GM19395 (cell line): Measurements from ENCODE around the gene SGTA.

Experiments used
- ATAC-seq: cut with Tn5 transposase; IDR thresholded peaks from one replicate; pipeline ENCODE4 v1.9.1; 2021; ENCODE audit warnings: mild to moderate bottlenecking, moderate library complexity; ENCODE audit not compliant: unreplicated experiment

Gene SGTA

GRCh38 chr19:2810141-2811091, 27.3 kb upstream of the SGTA start:
- no peak for ATAC-seq

DNA sequence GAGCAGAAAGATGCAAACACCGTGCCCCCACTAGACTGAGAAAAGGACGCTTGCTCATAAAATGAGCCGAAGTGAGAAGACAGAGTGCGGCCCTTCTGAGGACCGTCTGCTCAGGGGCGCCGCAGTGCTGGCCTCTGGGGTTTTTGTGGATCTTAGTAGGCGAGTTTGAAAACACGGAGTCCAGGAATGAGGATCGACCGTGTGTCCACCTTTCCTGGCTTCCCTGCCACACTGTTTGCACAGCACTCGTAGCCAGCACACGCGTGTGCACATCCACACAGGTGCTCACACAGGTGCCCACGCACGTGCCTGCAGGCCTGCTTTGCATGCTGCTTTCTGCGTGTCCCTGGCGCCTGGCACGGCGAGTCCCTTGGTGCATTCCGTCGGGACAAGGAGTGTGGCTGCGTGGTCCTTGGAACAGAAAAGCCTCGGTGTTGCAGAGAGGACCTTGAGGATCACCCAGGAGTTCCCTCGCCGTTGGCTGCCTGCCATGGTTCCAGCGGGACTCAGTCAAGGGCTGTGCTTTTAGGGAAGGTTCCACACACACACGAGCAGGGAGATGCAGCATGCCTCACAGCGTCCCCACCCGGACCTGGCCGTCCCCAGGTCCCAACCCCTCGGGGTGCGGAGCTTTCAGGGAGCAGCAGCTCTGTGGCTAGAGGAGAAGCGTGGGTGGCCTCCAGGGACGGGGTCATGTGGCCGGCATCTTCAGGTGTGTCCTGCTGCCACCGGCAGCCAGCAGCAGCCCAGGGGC, 26.5 kb upstream of the SGTA start:
- ATAC-seq, result no peak

DNA sequence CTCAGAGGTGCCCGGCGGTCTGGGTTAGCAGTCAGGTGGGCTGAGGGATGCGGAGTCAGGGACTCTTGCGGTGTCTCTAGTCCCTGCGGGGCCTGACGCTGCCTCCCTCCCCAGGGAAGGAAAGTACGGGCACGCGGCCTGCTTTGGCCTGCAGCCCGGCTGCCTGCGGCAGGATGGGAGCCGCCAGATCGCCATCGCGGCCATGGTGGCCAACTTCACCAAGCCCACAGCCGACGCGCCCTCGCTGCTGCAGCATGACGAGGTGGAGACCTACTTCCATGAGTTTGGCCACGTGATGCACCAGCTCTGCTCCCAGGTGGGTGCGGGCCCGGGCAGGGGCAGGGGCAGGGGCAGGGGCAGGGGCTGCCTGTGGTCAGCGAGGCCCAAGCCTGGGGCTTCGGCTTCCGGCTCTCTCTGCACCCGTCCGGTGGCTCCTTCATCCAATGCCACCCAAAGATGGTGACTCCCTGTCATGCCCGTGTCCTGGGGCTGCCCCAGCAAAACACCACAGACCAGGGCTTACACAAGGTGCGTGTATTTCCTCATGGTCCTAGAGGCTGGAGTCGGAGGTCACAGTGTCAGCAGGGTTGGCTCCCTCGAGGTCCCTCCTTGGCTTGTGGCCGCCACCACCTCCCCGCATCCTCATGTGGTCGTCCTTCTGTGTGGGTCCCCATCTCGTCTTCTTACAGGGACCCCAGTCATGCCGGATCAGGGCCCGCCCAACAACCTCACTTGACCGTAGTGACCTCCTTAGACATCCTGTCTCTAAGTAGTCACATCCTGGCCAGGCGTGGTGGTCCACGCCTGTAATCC, 25.3 kb upstream of the SGTA start:
- ATAC-seq, result no peak

GRCh38 chr19:2807379-2808128, 24.5 kb upstream of the SGTA start:
- ATAC-seq, result no peak

- ATAC-seq, result no peak
Measured at GRCh38 chr19:2806736-2807378, 23.8 kb upstream of the SGTA start.

DNA sequence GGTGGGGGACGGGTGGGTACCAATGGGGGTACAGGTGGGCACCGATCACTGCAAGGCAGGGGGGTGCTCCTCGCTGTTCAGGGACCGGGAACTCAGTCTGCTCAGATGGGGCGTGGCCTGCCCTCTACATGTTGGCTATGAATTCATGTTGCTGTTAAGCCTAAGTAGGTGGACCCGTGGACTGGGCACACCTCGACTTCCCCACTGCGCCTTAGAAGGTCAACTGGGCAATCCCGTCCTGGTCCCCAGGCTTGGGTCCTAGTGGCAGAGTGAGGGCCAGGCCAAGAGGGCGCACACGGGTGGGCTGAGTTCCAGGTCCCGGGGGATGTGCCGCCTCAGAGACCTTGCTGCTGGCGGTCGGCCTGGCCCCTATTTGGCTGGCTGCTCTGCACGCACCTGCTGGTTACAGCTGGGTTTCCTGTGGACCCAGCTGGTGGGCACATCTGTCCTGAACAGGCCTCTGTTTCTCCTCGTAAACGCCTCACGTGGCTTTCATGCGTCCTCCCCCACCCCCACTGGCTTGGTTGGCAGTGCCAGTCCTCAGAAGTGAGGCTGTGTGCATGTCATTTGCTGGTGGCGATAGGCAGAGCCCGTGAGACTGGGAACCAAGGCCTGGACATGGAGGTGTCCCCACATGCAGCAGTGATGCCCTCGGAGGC, 23.0 kb upstream of the SGTA start:
- ATAC-seq, result no peak

GRCh38 chr19:2805261-2805900, 22.3 kb upstream of the SGTA start:
- ATAC-seq, result no peak

DNA sequence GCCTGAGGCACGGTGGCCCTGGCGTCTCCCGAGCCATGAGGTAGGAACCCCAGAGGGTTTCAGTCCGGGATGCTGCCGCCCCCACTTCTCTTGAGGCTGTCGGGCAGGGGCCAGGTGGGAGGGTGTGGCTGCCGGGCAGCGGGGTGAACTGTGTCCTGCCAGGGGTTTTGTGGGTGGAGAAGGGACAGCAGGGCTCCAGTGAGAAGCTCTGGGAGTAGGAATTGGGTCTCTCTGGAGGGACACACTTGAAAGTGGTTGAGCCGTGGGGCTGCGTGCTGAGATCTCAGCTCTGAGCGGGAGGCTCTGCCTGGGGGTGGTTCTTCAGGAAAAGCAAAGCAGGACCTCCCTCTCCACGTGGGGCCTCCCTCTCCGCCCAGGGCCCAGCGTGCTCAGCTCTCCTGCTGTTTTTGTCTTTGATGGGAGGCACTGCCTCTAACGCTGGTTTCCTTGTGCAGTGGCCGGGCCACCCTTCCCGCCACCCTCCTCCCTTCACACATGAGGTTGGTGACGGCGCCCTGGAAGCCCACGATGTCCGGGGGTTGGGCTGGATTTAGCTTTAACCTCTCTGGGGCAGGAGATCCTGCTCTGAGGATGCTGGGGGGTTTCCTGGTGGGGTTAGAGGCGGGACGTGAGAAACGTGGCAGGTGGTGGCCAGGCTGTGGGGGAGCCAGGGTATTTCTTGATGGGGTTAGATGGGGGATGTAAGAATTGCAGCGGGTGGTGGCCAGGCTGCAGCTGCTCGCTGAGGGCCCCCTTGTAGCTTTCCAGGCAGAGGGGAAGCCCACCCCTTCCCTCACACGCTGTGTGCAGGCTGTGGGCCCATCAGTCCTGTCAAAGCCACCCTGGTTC, 21.3 kb upstream of the SGTA start:
- ATAC-seq, result no peak

- ATAC-seq, result no peak
Measured at GRCh38 chr19:2803486-2804155, 20.5 kb upstream of the SGTA start.

GRCh38 chr19:2802826-2803225, 19.8 kb upstream of the SGTA start:
- no peak for ATAC-seq

GRCh38 chr19:2800506-2800905, 17.4 kb upstream of the SGTA start:
- ATAC-seq, result no peak

DNA sequence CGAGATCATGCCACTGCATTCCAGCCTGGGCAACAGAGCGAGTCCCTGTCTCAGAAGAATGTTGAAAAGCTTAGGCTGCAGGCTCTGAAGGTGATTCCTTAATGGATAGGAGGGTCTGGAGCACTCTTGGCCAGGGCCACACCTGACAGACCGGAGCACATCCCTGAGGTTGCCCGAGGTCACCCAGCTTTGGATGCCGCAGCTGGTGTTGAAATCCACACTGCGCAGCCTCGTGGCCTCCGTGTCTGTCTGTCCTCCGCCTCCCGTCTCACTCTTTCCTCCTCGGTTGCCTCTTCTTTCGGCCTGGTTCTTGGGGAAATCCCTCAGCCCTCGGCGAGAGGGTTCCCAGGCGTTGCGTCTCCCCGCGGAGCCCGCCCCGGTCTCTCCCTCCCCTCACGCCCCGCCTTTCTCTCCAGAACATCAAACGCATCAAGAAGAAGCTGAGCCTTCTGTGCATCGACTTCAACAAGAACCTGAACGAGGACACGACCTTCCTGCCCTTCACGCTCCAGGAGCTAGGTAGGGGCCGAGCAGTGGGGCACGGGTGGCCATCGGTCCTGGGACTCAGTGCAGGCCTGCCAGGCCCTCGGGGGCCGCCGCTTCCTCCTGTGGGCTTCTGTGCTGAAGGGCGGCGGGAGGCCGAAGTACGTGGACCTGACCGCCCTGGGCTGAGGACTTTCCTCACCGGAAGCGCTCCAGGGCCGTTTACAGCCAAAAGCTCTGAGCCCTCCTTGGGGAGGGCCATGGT, 16.4 kb upstream of the SGTA start:
- ATAC-seq, result no peak

DNA sequence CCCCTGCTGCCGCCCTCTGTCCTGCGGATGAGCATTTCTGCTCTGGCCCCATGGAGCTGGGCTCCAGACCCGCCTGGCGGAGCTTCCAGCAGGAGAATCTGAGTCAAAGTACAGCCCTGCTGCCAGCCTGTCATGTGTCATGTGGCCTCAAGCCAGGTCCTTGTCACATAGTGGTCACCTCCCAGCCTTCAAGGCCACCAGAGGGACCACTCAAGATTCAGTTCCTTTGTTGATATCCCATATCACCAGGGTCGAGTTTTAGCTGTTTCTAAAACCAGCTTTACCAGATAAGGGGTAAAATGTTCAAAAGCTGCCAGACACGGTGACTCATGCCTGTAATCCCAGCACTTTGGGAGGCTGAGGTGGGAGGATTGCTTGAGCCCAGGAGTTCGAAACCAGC, 15.7 kb upstream of the SGTA start:
- no peak for ATAC-seq

- ATAC-seq, result no peak
Measured at GRCh38 chr19:2798158-2798685, 15.1 kb upstream of the SGTA start.

GRCh38 chr19:2797280-2797679, 14.2 kb upstream of the SGTA start:
- no peak for ATAC-seq

DNA sequence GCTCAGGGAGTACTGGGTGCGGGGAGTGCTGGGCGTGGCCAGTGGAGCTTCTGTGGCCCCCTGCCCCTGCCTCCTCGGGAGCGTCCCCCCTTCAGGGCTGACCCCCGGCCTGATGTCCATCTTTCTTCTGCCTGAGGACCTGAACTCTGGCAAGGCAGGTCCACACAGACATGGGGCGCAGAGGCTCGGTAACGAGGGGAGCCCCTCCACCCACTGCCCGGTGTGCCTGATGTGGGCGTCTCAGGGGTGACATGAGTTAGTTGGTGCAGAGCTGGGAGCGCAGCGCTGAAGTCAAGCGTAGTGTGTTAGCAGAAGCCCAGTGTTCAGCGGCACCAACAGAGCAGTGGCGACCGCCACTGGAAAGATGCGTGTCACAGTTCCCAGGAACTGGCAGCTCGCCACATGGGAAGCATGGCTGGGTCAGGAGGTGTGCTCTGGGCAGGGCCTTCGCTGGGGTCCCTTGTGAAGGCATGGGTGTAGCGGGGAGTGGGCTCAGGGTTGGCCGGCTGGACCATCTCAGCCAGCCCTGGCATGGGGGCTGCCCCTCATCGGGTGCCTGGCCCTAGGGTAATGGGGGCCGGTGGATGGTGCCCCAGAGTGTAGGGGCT, 13.7 kb upstream of the SGTA start:
- ATAC-seq, result no peak
